Lower lobe of right lung (tissue), 2 donors: ENCODE measurements around the gene MAPK1. TPM values are rescaled to one million over a fixed set of nuclear protein-coding genes. Genes with fewer than 3 reads are reported as not detected.
"Not testable (repeated sequence)": the region's sequence is repeated elsewhere in the genome, so short reads cannot be mapped to it uniquely, and the experiment has no call there.

Source experiments
- ATAC-seq, 2 donors: fragments of 200-7000 bp; cut with Tn5 transposase; one replicate each; pipeline ENCODE4 v1.9.1; 2020 to 2022; ENCODE audit warnings: mild to moderate bottlenecking in 2 of 2, moderate library complexity in 2 of 2
- DNase-seq: peaks from one replicate; pipeline ENCODE4 v3.0.0-alpha.2; 2020
- H3K27ac ChIP-seq: fragments of 200-600 bp; one replicate; pipeline ENCODE4 v1.8.0; 2022
- H3K27me3 ChIP-seq: fragments of 200-600 bp; one replicate; pipeline ENCODE4 v1.8.0; 2022; ENCODE audit warnings: low read depth
- H3K36me3 ChIP-seq: fragments of 200-600 bp; one replicate; pipeline ENCODE4 v1.8.0; 2022; ENCODE audit warnings: mild to moderate bottlenecking
- H3K4me1 ChIP-seq: fragments of 200-600 bp; one replicate; pipeline ENCODE4 v1.8.0; 2022
- H3K4me3 ChIP-seq: fragments of 200-600 bp; one replicate; pipeline ENCODE4 v1.8.0; 2022; ENCODE audit warnings: mild to moderate bottlenecking
- H3K9me3 ChIP-seq: fragments of 200-600 bp; one replicate; pipeline ENCODE4 v1.8.0; 2022
- intact Hi-C: fragments of 100-400 bp; cut with DNase I; formaldehyde crosslinking; loops from one replicate; pipeline ENCODE4 v1.11.0; 2022
- total RNA-seq: library from RNA; stranded (reverse); fragmentation: NEBNext Ultra II Directional; extraction: Animal tissue kit (Norgen Biotek cat#: 25700); gene quantifications from one replicate; pipeline ENCODE4 v1.2.1, GENCODE V29; 2021
- TF ChIP-seq, protein P1 (sequence below): fragments of 200-600 bp; IDR thresholded peaks from one replicate; pipeline ENCODE4 v1.8.0; 2022; ENCODE audit warnings: antibody characterized with exemption, mild to moderate bottlenecking
- donor health status: DM: no; HTN: yes; CAD: no; lungs with severe emphysema.

The MAPK1 gene
- total RNA-seq, 1 donor from 2014 or later, result 146 TPM

DNA sequence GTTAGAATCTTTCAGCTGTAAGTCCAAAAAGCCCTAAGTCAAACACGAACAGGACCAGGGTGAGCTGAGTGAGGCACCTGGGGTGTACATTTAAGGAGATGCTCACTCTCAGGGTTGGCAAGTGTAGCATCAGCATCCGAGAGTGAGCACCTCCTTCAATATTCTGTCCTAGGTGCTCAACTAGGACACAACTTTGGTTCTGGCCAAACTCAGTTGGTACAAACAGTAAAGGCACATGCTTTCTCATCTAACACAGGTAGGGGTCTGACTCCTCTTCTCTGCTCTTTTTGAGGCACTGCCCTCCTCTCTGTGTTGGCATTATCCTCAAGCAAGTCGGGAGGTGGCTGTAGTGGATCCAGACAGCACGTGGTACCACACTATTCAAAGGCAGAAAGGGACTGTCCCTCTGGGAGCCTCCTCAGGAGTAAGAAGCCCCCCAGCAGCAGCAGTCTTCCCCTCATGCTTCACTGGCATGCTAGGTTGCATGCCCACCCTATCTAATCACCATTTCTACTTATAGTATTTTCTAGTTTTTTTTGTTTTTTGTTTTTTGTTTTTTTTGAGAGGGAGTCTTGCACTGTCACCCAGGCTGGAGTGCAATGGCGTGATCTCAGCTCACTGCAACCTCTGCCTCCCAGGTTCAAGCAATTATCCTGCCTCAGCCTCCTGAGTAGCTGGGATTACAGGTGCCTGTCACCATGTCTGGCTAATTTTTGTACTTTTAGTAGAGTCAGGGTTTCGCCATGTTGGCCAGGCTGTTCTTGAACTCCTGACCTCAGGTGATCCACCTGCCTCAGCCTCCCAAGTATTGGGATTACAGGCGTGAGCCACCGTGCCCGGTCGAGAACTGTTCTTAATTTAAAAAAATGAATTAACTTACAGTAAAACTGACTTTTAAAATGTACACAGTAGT lies 14.7 kb upstream of the MAPK1 start:
- Histone ChIP-seq H3K4me3 (no peak overlapping the region), H3K27me3 (no peaks in the 10 kb centered on the region), H3K27ac (no peak overlapping the region), H3K9me3 (no peaks in the 10 kb centered on the region), H3K36me3 (no peaks in the 10 kb centered on the region), H3K4me1 (no peaks in the 10 kb centered on the region)
- intact Hi-C loops, result no loop called here
- TF ChIP-seq, protein P1, sequence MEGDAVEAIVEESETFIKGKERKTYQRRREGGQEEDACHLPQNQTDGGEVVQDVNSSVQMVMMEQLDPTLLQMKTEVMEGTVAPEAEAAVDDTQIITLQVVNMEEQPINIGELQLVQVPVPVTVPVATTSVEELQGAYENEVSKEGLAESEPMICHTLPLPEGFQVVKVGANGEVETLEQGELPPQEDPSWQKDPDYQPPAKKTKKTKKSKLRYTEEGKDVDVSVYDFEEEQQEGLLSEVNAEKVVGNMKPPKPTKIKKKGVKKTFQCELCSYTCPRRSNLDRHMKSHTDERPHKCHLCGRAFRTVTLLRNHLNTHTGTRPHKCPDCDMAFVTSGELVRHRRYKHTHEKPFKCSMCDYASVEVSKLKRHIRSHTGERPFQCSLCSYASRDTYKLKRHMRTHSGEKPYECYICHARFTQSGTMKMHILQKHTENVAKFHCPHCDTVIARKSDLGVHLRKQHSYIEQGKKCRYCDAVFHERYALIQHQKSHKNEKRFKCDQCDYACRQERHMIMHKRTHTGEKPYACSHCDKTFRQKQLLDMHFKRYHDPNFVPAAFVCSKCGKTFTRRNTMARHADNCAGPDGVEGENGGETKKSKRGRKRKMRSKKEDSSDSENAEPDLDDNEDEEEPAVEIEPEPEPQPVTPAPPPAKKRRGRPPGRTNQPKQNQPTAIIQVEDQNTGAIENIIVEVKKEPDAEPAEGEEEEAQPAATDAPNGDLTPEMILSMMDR, result no peak
- no peak for ATAC-seq
- DNase-seq, result no peak

DNA sequence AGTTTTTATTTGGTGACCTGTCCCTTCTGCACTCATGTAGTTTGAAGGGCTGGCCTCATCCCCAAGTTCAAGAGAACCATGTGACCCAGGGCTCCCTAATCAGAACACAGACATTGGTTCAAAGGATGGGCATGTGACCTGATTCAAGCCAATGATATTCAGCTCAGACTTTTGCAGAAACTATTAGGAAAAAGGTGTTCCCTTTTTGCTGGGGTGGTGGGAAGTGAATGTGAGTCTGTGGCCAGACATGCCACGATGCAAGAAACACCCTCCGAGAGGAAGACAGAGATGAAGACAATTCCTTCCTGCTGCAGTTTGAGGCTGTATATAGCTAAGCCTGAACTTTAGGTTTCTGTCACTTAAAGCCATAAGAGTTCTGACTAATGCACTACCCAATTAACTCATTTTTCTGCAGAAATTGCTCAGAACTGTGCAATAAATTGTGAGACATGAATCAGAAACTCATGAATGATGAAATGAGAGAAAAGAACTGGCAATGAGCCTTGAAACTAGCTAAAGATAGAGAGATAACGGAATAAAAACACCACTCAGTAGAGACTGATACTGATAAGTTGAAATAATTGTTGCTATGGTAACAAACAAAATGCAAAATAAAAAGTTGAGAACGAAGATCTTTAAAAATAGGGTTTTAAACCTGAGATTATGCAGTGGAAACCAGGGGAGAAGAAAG lies 9.2 kb upstream of the MAPK1 start:
- H3K9me3 ChIP-seq, result no peaks in the 10 kb centered on the region
- no peaks in the 10 kb centered on the region for H3K36me3 ChIP-seq
- peak in 1 of 2 donors; percentile 57 for ATAC-seq
- H3K27me3 ChIP-seq, result no peaks in the 10 kb centered on the region
- no peak overlapping the region for H3K4me3 ChIP-seq
- intact Hi-C loops, result no loop called here
- H3K27ac ChIP-seq, result no peak overlapping the region
- TF ChIP-seq, protein P1, result no peak
- H3K4me1 ChIP-seq, result no peaks in the 10 kb centered on the region
- no peak for DNase-seq

DNA sequence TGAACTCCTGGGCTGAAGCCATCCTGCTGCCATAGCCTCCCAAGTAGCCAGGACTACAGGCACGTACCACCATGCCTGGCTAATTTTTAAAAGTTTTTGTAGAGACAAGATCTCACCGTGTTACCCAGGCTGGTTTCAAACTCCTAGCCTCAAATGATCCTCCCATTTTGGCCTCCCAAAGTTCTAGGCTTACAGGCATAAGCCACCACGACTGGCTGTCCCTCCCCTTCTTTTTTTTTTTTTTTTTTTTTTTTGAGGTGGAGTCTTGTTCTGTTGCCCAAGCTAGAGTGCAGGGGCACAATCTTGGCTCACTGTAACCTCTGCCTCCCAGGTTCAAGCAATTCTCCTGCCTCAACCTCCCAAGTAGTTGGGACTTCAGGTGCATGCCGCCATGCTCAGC lies 7.5 kb upstream of the MAPK1 start:
- intact Hi-C loops, H3K9me3 ChIP-seq: not testable (repeated sequence)

DNA sequence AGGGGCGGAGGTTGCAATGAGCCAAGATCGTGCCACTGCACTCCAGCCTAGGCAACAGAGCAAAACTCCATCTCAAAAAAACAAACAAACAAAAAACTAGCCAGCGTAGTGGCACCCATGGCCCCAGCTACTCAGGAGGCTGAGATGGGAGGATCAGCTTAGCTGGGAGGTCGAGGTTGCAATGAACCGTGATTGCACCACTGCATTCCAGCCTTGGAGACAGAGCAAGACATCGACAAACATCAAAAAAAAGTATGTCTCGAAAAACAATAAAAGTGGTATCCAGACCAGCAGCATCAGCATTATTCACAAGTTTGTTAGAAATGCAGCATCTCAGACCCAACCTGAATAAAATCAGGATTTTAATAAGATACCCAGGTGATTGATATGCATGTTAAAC lies 6.2 kb upstream of the MAPK1 start:
- no peaks in the 10 kb centered on the region for H3K27me3 ChIP-seq
- H3K4me3 ChIP-seq, result no peak overlapping the region
- ATAC-seq, result no peak
- H3K4me1 ChIP-seq, result no peaks in the 10 kb centered on the region
- no peak overlapping the region for H3K27ac ChIP-seq
- H3K9me3 ChIP-seq, result no peaks in the 10 kb centered on the region
- H3K36me3 ChIP-seq, result no peaks in the 10 kb centered on the region
- intact Hi-C loops, result no loop called here
- no peak for DNase-seq
- TF ChIP-seq, protein P1, result no peak

More for the DNA sequence above, 7.5 kb upstream of the MAPK1 start:
- H3K4me3 ChIP-seq, H3K36me3 ChIP-seq, H3K27ac ChIP-seq, DNase-seq, H3K27me3 ChIP-seq, ATAC-seq, H3K4me1 ChIP-seq: not testable (repeated sequence)

DNA sequence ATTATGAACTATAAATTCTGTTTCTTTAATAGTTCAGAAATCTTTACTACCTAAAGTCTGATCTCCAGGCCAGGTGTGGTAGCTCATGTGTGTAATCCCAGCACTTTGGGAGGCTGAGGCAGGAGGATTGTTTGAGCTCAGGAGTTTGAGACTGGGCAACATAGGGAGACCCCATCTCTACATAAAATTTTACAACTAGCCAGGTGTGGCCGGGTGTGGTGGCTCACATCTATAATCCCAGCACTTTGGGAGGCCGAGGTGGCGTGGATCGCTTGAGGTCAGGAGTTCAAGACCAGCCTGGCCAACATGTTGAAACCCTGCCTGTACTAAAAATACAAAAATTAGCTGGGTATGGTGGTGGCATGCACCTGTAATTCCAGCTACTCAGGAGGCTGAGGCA lies 5.3 kb upstream of the MAPK1 start:
- not testable (repeated sequence) for DNase-seq

DNA sequence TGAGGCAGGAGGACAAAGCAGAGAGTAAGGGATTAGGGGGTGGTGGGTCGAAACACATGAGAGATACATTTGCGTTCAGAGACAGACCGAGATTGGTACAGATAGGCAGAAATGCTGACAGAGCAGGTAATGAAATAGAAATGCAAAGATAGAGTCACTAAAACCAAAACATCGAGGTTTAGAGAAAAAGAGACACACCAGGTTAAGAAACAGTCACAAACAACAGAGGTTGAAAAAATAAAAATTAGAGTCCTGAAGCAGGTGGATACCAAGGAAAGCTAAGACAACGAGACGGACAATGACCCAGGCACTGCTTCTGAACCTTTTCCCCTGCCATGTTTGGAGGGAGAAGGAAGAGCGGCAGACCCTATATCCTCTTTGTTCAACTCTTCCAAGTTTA lies 1.2 kb upstream of the MAPK1 start:
- no peaks in the 10 kb centered on the region for H3K9me3 ChIP-seq
- DNase-seq (no peak), ATAC-seq (no peak)
- H3K27ac ChIP-seq, result no peak overlapping the region
- H3K4me3 ChIP-seq, result peak overlapping the region; percentile 75
- H3K4me1 ChIP-seq, result peaks cover 27% of the 10 kb centered on the region
- intact Hi-C loops, result no loop called here
- no peaks in the 10 kb centered on the region for H3K36me3 ChIP-seq
- TF ChIP-seq, protein P1, result no peak
- no peaks in the 10 kb centered on the region for H3K27me3 ChIP-seq

More for the DNA sequence above, 5.3 kb upstream of the MAPK1 start:
- H3K27me3 ChIP-seq, H3K4me3 ChIP-seq, H3K36me3 ChIP-seq, H3K4me1 ChIP-seq, H3K27ac ChIP-seq, intact Hi-C loops, ATAC-seq, H3K9me3 ChIP-seq: not testable (repeated sequence)
